ENCODE data around the gene SOAT1.

GRCh38 chr1:179303200-179303785, 9.7 kb downstream of the SOAT1 start:
- TF ChIP-seq POLR2A (IDR thresholded peaks at IDR 0.05) (no peak), CTCF (IDR thresholded peaks at IDR 0.05) (no peak)

Measured in esophagus squamous epithelium (tissue), 4 donors.